Measurements from ENCODE around the gene TRPV4. TPM values are rescaled to one million over a fixed set of nuclear protein-coding genes. Genes with fewer than 3 reads are reported as not detected.
"Not testable (repeated sequence)": the region's sequence is repeated elsewhere in the genome, so short reads cannot be mapped to it uniquely, and the experiment has no call there.

TRPV4 gene
- total RNA-seq, 2 donors from 2014 or later = 2.0 to 5.7 TPM

DNA sequence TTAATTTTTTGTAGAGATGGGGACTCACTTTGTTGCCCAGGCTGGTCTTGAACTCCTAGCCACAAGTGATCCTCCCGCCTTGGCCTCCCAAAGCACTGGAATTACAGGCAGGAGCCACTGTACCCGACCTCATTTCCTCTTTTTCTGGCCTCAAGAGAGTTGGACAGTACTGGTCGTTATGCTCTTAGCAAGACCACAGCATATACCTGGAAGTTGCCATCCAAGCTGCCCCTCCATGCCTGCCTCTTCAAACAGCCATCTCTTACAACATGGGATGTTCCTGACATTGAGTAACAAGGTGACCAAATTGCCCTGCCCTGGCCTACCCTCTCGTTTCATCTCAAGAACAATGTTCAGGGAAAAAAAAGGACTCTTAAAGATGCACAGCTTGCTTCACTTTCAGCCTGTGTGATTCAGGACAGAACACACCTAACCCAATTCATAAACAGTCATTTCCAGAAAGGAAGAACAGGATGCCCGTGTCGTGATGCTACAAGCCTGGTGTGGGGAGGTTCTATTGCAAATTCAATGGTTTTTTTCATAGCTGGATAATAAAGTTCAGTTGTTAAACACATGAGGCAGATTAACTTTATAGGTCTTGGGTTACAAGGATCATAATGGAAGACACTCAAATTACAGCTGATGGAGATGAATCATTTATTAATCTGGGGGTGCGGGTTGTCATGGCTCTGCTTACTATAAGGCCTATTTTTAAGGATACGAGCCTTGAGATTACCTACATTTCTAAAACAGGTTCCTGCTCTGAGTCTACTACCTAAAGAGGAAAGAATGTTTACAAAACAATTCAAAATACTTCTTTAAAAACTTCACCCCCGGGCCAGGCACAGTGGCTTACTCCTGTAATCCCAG lies 35.2 kb upstream of the TRPV4 start:
- H3K4me3 ChIP-seq = no peak overlapping the region
- TF ChIP-seq, protein P1, sequence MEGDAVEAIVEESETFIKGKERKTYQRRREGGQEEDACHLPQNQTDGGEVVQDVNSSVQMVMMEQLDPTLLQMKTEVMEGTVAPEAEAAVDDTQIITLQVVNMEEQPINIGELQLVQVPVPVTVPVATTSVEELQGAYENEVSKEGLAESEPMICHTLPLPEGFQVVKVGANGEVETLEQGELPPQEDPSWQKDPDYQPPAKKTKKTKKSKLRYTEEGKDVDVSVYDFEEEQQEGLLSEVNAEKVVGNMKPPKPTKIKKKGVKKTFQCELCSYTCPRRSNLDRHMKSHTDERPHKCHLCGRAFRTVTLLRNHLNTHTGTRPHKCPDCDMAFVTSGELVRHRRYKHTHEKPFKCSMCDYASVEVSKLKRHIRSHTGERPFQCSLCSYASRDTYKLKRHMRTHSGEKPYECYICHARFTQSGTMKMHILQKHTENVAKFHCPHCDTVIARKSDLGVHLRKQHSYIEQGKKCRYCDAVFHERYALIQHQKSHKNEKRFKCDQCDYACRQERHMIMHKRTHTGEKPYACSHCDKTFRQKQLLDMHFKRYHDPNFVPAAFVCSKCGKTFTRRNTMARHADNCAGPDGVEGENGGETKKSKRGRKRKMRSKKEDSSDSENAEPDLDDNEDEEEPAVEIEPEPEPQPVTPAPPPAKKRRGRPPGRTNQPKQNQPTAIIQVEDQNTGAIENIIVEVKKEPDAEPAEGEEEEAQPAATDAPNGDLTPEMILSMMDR (IDR thresholded peaks at IDR 0.05) = no peak
- no peaks in the 10 kb centered on the region for H3K9me3 ChIP-seq
- H3K36me3 ChIP-seq = no peaks in the 10 kb centered on the region
- H3K27ac ChIP-seq = no peak overlapping the region
- DNase-seq (ENCODE audit: low spot score) (no peak), ATAC-seq (ENCODE audit: insufficient number of reproducible peaks, low FRiP score, low read depth) (no peak)
- H3K4me1 ChIP-seq (ENCODE audit: control insufficient read depth in 1 of 2, low read depth in 2 of 2) = peaks cover 5 to 24% of the 10 kb centered on the region in 2 donors
- H3K27me3 ChIP-seq (replicated peaks; ENCODE audit: insufficient read depth) = no peaks in the 10 kb centered on the region

DNA sequence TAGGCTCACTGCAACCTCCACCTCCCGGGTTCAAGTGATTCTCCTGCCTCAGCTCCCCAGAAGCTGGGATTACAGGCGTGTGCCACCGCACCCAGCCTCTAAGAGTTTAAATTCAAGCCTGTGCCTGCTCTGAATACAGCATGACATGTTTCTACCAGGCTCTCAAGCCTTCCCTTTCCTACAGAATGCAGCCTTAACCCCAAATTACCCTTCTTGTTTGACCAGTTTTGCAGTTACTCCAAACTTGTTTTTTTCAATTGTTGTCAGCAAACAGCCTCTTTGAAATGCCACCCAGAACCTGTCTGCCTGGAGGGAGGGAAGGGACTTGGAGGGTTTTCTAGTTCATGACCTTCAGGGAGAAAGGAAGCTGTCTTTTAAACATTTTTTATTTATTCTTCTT lies 31.7 kb upstream of the TRPV4 start:
- Histone ChIP-seq H3K36me3 (peaks cover 6% of the 10 kb centered on the region), H3K27ac (no peak overlapping the region), H3K4me3 (no peak overlapping the region), H3K9me3 (no peaks in the 10 kb centered on the region), H3K27me3 (replicated peaks; ENCODE audit: insufficient read depth) (no peaks in the 10 kb centered on the region), H3K4me1 (ENCODE audit: control insufficient read depth in 1 of 2, low read depth in 2 of 2) (peaks cover 5 to 24% of the 10 kb centered on the region in 2 donors)
- TF ChIP-seq, protein P1 (IDR thresholded peaks at IDR 0.05) = no peak
- no peak for DNase-seq (ENCODE audit: low spot score)
- no peak for ATAC-seq (ENCODE audit: insufficient number of reproducible peaks, low FRiP score, low read depth)

DNA sequence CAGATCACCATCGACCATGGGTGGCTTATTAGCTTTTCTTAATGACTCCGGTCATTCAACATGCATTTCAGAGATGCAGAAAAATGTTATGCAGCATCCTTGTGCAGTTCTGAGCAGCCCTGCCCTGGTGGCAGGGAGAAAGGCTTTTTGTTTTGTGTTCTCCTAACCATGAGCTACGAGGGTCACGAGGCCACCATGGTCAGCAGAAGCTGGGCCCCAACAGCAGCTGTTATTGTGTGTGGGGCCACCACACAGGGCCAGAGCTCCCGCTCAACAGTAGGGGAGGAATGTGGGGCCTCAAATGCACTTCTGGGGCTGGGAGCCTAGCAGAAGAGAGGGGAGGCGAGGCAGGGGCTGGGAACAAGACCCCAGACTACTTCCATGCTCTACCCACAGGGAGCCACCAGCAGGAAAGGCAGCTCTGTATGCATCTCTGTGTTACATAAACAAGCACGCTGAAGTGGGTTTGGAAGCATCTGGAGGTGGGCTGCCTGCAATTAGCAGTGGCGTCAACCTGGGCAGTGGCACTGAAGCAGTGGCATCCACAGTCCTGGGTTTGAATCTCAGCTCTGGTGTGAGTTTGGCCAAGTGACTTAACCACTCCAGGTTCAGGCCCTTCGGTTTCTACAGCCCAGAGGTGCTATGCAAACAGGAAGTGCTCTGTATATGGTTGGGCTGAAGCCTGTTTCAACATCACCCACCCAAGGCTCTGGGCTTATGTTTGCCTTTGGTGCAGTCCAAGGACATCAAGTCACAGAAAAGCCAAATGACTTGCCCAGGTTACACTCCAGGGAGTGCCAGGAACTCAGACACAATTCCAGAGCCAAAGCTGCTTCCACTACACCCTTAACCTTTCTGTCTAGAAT lies 30.9 kb upstream of the TRPV4 start:
- TF ChIP-seq, protein P1 (IDR thresholded peaks at IDR 0.05) = no peak
- DNase-seq (ENCODE audit: low spot score) (no peak), ATAC-seq (ENCODE audit: insufficient number of reproducible peaks, low FRiP score, low read depth) (peak; percentile 28)
- Histone ChIP-seq H3K27me3 (replicated peaks; ENCODE audit: insufficient read depth) (no peaks in the 10 kb centered on the region), H3K36me3 (peaks cover 6% of the 10 kb centered on the region), H3K4me1 (ENCODE audit: control insufficient read depth in 1 of 2, low read depth in 2 of 2) (peaks cover 5 to 20% of the 10 kb centered on the region in 2 donors), H3K27ac (peak overlapping the region in 1 of 2 donors; percentile 9), H3K9me3 (no peaks in the 10 kb centered on the region), H3K4me3 (no peak overlapping the region)

DNA sequence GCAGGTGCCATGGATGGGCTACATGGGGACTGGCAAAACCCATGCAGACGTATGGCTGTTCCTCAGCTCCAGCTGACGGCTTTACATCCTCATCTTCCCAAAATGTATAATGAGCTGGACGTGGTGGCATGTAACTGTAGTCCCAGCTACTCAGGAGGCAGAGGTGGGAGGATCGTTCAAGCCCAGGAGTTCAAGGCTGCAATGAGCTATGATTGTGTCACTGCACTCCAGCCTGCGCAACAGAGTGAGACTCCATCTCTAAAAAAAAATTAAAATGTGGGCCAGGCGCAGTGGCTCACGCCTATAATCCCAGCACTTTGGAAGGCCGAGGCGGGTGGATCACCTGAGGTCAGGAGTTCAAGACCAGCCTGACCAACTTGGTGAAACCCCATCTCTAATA lies 29.3 kb upstream of the TRPV4 start:
- H3K4me3 ChIP-seq; DNase-seq (ENCODE audit: low spot score); H3K9me3 ChIP-seq; H3K27me3 ChIP-seq (replicated peaks; ENCODE audit: insufficient read depth); ATAC-seq (ENCODE audit: insufficient number of reproducible peaks, low FRiP score, low read depth); H3K27ac ChIP-seq: not testable (repeated sequence)
- Histone ChIP-seq H3K36me3 (peaks cover 12% of the 10 kb centered on the region), H3K4me1 (ENCODE audit: control insufficient read depth in 1 of 2, low read depth in 2 of 2) (peaks cover 5 to 16% of the 10 kb centered on the region in 2 donors)

DNA sequence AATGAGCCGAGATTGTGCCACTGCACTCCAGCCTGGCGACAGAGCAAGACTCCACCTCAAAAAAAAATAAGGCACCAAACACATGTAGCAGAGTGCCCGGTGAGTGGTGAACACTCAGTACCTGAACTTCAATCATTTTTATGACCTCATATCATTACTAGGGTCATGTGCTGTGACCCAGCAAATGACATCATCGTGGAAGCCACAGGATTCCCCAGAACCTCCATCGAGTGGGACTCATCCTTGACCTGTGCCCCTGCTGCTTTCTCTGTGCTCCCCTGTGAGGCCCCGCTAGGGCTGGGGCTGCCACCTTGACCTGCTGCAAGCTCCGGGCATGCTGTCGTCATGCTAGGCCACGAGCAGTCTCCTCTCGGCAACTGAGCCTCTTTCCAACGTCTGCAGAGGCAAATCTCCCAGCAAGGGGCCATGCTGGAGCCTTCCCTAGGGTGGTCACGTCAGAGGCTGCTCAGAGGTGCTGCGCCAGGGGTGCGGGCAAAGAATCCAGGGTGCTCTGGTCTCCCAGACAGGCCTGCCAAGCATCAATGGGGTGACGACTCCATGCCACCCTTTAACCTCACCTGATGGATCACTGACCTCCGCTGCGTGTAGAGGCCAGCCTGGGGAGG lies 28.6 kb upstream of the TRPV4 start:
- ATAC-seq (ENCODE audit: insufficient number of reproducible peaks, low FRiP score, low read depth) (no peak), DNase-seq (ENCODE audit: low spot score) (no peak)
- Histone ChIP-seq H3K4me1 (ENCODE audit: control insufficient read depth in 1 of 2, low read depth in 2 of 2) (peaks cover 5 to 16% of the 10 kb centered on the region in 2 donors), H3K27me3 (replicated peaks; ENCODE audit: insufficient read depth) (no peaks in the 10 kb centered on the region), H3K9me3 (no peaks in the 10 kb centered on the region), H3K27ac (no peak overlapping the region), H3K4me3 (no peak overlapping the region), H3K36me3 (peaks cover 18% of the 10 kb centered on the region)
- TF ChIP-seq, protein P1 (IDR thresholded peaks at IDR 0.05) = no peak
